WTC11 (cell line): Measurements from ENCODE around the gene MADD. TPM values are rescaled to one million over a fixed set of nuclear protein-coding genes. Genes with fewer than 3 reads are reported as not detected.

Experiments used
- ATAC-seq: fragments of 200-7000 bp; cut with Tn5 transposase; 2 replicates; pipeline ENCODE4 v1.10.0; 2021; ENCODE audit warnings: mild to moderate bottlenecking, moderate library complexity
- CTCF ChIA-PET: fragments of 300-600 bp; sonication (Branson Sonifier 250); formaldehyde crosslinking; loops from one replicate; lab custom pipeline; 2021; ENCODE audit warnings: antibody characterized with exemption; lab: Charles Lee
- POLR2A ChIA-PET: fragments of 350-600 bp; sonication (Branson Sonifier 250); formaldehyde crosslinking; loops from one replicate; lab custom pipeline; 2021; ENCODE audit warnings: antibody characterized with exemption; lab: Charles Lee
- DNase-seq: peaks from one replicate; pipeline ENCODE4 v3.0.0; 2021; ENCODE audit warnings: low spot score
- H3K27ac Mint-ChIP-seq: 2 replicates; pipeline ENCODE4 v1.8.0; 2021; ENCODE audit warnings: mixed read lengths
- H3K27me3 Mint-ChIP-seq: 2 replicates; pipeline ENCODE4 v1.8.0; 2021; ENCODE audit warnings: low read depth, mild to moderate bottlenecking, moderate library complexity, mixed read lengths
- H3K36me3 Mint-ChIP-seq: 2 replicates; pipeline ENCODE4 v1.8.0; 2021; ENCODE audit warnings: mixed read lengths
- H3K4me1 Mint-ChIP-seq: 2 replicates; pipeline ENCODE4 v1.8.0; 2022; ENCODE audit warnings: mixed read lengths
- H3K4me3 Mint-ChIP-seq: 2 replicates; pipeline ENCODE4 v1.8.0; 2021; ENCODE audit warnings: mild to moderate bottlenecking, moderate library complexity, mixed read lengths
- H3K9me3 Mint-ChIP-seq: 2 replicates; pipeline ENCODE4 v1.8.0; 2021; ENCODE audit warnings: mixed read lengths
- ATF1 ChIP-seq: sonication (generic); formaldehyde crosslinking; IDR thresholded peaks from 2 replicates; pipeline ENCODE4 v1.8.1; 2023; ENCODE audit warnings: mild to moderate bottlenecking, moderate library complexity, missing genetic modification reagents
- CREM ChIP-seq: sonication (generic); formaldehyde crosslinking; IDR thresholded peaks from 2 replicates; pipeline ENCODE4 v1.8.1; 2022; ENCODE audit warnings: mild to moderate bottlenecking, missing genetic modification reagents, moderate library complexity
- ESRRA ChIP-seq: sonication (generic); formaldehyde crosslinking; IDR thresholded peaks from 2 replicates; pipeline ENCODE4 v1.8.1; 2022; ENCODE audit warnings: mild to moderate bottlenecking, missing genetic modification reagents, borderline replicate concordance
- FOXK1 ChIP-seq: sonication (generic); formaldehyde crosslinking; IDR thresholded peaks from 2 replicates; pipeline ENCODE4 v1.8.0; 2022; ENCODE audit warnings: mild to moderate bottlenecking, moderate library complexity, missing genetic modification reagents
- IRF2 ChIP-seq: sonication (generic); formaldehyde crosslinking; IDR thresholded peaks from 2 replicates; pipeline ENCODE4 v1.8.0; 2022; ENCODE audit warnings: low read depth, missing genetic modification reagents, borderline replicate concordance
- RELA ChIP-seq: sonication (generic); formaldehyde crosslinking; IDR thresholded peaks from 2 replicates; pipeline ENCODE4 v1.8.1; 2022; ENCODE audit warnings: missing genetic modification reagents, mild to moderate bottlenecking, borderline replicate concordance
- SMAD3 ChIP-seq: sonication (generic); formaldehyde crosslinking; IDR thresholded peaks from 2 replicates; pipeline ENCODE4 v1.8.0; 2022; ENCODE audit warnings: missing genetic modification reagents, mild to moderate bottlenecking, borderline replicate concordance
- SP1 ChIP-seq: sonication (generic); formaldehyde crosslinking; conservative IDR thresholded peaks from 2 replicates; pipeline ENCODE4 v1.8.1; 2022; ENCODE audit warnings: missing genetic modification reagents
- ZNF138 ChIP-seq: sonication (generic); formaldehyde crosslinking; conservative IDR thresholded peaks from 2 replicates; pipeline ENCODE4 v1.8.1; 2022; ENCODE audit warnings: mild to moderate bottlenecking, moderate library complexity, missing genetic modification reagents
- ZNF423 ChIP-seq: fragments of 250-450 bp; sonication (Bioruptor Pico); IDR thresholded peaks from 2 replicates; pipeline ENCODE4 v2.1.2; 2022; ENCODE audit warnings: mild to moderate bottlenecking, moderate library complexity
- total RNA-seq: library from RNA; stranded (reverse); gene quantifications from 3 replicates; pipeline ENCODE4 v1.2.3, GENCODE V29; 2021
- TF ChIP-seq, protein P1 (sequence below): sonication (generic); formaldehyde crosslinking; IDR thresholded peaks from 2 replicates; pipeline ENCODE4 v1.8.1; 2023; ENCODE audit warnings: mild to moderate bottlenecking, missing genetic modification reagents, moderate library complexity
- TF ChIP-seq, protein P2 (sequence below): sonication (generic); formaldehyde crosslinking; IDR thresholded peaks from 2 replicates; pipeline ENCODE4 v1.8.1; 2023; ENCODE audit warnings: mild to moderate bottlenecking, moderate library complexity, missing genetic modification reagents
- TF ChIP-seq, protein P3 (sequence below): sonication (generic); formaldehyde crosslinking; IDR thresholded peaks from 2 replicates; pipeline ENCODE4 v1.8.1; 2023; ENCODE audit warnings: mild to moderate bottlenecking, missing genetic modification reagents
- TF ChIP-seq, protein P4 (sequence below): fragments of 200-600 bp; IDR thresholded peaks from 2 replicates; pipeline ENCODE4 v1.8.0; 2022; ENCODE audit warnings: antibody characterized with exemption

The MADD gene
- total RNA-seq, 1 experiment from 2014 or later = 47.5 TPM

DNA sequence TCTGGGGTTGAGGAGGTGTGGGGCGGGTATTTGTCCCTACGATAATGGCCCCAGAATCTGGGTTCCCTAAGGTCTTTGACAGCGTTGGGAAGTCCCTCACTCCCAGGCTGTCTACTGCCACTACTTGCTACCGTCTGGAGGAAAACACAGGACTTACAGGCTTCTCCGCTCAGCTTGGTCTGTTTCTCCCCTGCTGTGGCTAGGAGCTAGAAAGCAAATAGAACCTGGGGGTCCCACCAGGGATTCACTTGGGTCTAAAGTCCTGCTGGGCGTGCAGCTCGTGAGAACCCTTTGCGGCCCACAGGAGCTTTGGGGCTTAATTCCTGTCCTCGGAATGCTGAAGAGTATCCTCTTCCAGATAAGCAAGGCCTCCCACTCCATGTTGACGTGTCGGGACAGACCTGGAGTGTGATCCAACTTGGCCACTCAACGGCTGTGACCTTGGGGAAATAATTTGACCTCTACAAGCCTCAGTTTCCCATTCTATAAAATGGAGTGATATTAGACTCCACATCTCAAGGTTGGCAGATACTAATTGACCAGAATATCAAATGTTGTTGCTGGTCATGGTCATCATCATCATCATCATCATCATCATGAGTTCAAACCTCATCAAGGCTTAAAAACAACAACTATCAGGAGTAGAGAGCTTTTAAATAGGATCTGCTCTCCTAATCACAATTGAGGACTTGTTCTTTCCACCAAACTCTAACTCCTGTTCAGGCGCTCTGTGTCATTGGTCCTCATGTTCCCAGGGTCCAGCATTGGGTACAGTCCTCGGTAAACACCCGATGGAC, 84.2 kb downstream of the MADD start (continued):
- TF ChIP-seq ATF1 (no peak), ZNF423 (no peak), SMAD3 (CRISPR knock-in tag) (no peak)
- TF ChIP-seq, protein P1, sequence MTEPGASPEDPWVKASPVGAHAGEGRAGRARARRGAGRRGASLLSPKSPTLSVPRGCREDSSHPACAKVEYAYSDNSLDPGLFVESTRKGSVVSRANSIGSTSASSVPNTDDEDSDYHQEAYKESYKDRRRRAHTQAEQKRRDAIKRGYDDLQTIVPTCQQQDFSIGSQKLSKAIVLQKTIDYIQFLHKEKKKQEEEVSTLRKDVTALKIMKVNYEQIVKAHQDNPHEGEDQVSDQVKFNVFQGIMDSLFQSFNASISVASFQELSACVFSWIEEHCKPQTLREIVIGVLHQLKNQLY = no peak

DNA sequence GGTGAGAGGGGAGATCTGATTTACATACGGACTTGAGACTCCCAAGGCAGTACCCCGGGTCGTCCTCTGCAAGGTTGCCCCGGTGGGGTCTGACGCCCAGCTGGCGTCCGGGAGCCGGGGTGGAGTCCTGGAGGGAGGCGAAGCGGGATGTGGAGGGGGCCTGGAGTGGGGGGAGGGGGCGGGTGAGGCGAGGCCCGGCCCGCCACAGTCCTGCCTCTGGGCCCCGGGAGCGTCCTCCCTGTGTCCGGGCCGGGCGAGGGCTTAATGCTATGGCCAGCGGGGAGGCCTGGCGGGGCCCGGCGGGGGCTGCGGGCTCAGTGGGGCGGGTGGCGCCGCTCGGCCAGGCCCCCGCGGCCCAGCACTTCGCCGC, 85.0 kb downstream of the MADD start:
- Mint-ChIP-seq H3K27me3 (no peaks in the 10 kb centered on the region), H3K36me3 (no peaks in the 10 kb centered on the region), H3K9me3 (no peaks in the 10 kb centered on the region), H3K27ac (no peak overlapping the region), H3K4me1 (peaks cover 13% of the 10 kb centered on the region), H3K4me3 (peak overlapping the region; percentile 78)
- peak; percentile 20 for ATAC-seq
- TF ChIP-seq CREM (CRISPR knock-in tag) (no peak), RELA (CRISPR knock-in tag) (peak; percentile 37; the same call in 1 of the 2 replicates)
- ChIA-PET CTCF (interaction anchor here (0.6 to 2.6 kb wide), 65 partner anchors 9 to 644 kb away, joined by 3 to 67 read pairs (median 4); partner anchors contain the start of genes ACP2, DDB2, MADD and NR1H3), POLR2A (interaction anchor here (0.5 to 1.2 kb wide), 4 partner anchors 19 to 100 kb away, joined by 3 to 5 read pairs (median 3); no protein-coding TSS in a partner anchor)
- DNase-seq = no peak

DNA sequence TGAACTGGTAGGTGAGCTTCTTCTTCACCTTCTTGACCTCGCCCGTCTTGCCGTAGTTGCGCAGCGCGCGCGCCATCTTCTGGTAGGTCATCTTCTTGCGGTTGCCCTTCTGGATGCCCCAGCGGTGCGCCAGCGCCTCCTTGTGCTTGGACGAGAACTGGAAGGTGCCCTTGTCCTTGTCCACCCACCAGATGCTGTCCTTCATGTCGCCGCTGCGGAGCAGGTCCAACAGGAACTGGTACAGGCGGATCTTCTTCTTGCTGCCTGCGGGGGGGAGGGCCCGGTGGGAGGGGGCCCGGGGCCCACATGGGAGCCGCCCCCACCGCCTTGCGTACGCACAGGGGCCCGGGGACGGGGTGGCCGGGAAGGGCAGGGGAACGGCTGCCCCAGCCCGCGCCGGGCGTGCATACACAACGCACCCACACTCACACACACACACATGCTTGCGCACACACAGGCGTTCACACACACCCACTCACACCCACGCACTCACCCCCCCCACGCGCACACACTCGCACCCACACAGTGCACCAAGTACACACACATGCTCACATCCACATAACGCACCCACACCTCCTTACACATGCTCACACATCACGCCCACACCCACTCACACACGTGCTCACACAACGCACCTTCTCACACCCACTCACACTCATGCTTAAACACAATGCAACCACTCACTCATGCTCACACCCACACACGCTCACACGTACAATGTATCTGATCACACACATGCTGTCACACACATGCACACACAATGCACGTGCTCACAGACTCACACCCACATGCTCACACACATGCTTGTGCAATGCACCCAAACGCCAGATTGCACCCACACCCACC, 85.6 kb downstream of the MADD start:
- ChIA-PET CTCF (interaction anchor here (0.6 to 2.6 kb wide), 64 partner anchors 9 to 645 kb away, joined by 3 to 67 read pairs (median 4); partner anchors contain the start of genes ACP2, DDB2, MADD and NR1H3), POLR2A (interaction anchor here (0.5 to 1.2 kb wide), 4 partner anchors 20 to 99 kb away, joined by 3 to 5 read pairs (median 3); no protein-coding TSS in a partner anchor)
- Mint-ChIP-seq H3K4me3 (peak overlapping the region; percentile 66), H3K27me3 (no peaks in the 10 kb centered on the region), H3K36me3 (no peaks in the 10 kb centered on the region), H3K9me3 (no peaks in the 10 kb centered on the region), H3K4me1 (peaks cover 13% of the 10 kb centered on the region), H3K27ac (no peak overlapping the region)
- ATAC-seq = peak; percentile 89
- peak; percentile 99 for DNase-seq
- TF ChIP-seq, protein P2, sequence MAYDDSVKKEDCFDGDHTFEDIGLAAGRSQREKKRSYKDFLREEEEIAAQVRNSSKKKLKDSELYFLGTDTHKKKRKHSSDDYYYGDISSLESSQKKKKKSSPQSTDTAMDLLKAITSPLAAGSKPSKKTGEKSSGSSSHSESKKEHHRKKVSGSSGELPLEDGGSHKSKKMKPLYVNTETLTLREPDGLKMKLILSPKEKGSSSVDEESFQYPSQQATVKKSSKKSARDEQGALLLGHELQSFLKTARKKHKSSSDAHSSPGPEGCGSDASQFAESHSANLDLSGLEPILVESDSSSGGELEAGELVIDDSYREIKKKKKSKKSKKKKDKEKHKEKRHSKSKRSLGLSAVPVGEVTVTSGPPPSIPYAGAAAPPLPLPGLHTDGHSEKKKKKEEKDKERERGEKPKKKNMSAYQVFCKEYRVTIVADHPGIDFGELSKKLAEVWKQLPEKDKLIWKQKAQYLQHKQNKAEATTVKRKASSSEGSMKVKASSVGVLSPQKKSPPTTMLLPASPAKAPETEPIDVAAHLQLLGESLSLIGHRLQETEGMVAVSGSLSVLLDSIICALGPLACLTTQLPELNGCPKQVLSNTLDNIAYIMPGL (CRISPR knock-in tag) = peak; percentile 99
- TF ChIP-seq ESRRA (CRISPR knock-in tag) (peak; percentile 83; the same call in 1 of the 2 replicates), ZNF138 (CRISPR knock-in tag) (no peak), RELA (CRISPR knock-in tag) (0 out of 2 replicates have a peak, but pooled peaks have one; percentile 1), FOXK1 (peak; percentile 54; the same call in 1 of the 2 replicates), IRF2 (no peak), SP1 (peak; percentile 77; the same call in 1 of the 2 replicates)
- TF ChIP-seq, protein P3, sequence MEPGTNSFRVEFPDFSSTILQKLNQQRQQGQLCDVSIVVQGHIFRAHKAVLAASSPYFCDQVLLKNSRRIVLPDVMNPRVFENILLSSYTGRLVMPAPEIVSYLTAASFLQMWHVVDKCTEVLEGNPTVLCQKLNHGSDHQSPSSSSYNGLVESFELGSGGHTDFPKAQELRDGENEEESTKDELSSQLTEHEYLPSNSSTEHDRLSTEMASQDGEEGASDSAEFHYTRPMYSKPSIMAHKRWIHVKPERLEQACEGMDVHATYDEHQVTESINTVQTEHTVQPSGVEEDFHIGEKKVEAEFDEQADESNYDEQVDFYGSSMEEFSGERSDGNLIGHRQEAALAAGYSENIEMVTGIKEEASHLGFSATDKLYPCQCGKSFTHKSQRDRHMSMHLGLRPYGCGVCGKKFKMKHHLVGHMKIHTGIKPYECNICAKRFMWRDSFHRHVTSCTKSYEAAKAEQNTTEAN (CRISPR knock-in tag) = peak; percentile 99
- TF ChIP-seq, protein P4, sequence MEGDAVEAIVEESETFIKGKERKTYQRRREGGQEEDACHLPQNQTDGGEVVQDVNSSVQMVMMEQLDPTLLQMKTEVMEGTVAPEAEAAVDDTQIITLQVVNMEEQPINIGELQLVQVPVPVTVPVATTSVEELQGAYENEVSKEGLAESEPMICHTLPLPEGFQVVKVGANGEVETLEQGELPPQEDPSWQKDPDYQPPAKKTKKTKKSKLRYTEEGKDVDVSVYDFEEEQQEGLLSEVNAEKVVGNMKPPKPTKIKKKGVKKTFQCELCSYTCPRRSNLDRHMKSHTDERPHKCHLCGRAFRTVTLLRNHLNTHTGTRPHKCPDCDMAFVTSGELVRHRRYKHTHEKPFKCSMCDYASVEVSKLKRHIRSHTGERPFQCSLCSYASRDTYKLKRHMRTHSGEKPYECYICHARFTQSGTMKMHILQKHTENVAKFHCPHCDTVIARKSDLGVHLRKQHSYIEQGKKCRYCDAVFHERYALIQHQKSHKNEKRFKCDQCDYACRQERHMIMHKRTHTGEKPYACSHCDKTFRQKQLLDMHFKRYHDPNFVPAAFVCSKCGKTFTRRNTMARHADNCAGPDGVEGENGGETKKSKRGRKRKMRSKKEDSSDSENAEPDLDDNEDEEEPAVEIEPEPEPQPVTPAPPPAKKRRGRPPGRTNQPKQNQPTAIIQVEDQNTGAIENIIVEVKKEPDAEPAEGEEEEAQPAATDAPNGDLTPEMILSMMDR = peak; percentile 77
